Esophagus muscularis mucosa (tissue), 4 donors: Measurements from ENCODE around the gene LRP2. TPM values are rescaled to one million over a fixed set of nuclear protein-coding genes. Genes with fewer than 3 reads are reported as not detected.
"Not testable (repeated sequence)": the region's sequence is repeated elsewhere in the genome, so short reads cannot be mapped to it uniquely, and the experiment has no call there.

Experiments
- DNase-seq: peaks from one replicate; pipeline ENCODE4 v3.0.0-alpha.2; 2017; ENCODE audit errors: extremely low spot score
- H3K27ac ChIP-seq, 4 donors: fragments of 200-600 bp; sonication (generic); replicated peaks in 1 of 4; 1 replicate in 3 of 4; 2 replicates in 1 of 4; pipeline ENCODE4 v1.5.1; 2016 to 2019; ENCODE audit warnings: mild to moderate bottlenecking in 1 of 4
- H3K27me3 ChIP-seq, 4 donors: fragments of 200-600 bp; sonication (generic); one replicate each; pipeline versions ENCODE4 v1.5.1 to v1.6.0; 2016 to 2019
- H3K36me3 ChIP-seq, 4 donors: fragments of 200-600 bp; sonication (generic); one replicate each; pipeline ENCODE4 v1.5.1; 2016 to 2019
- H3K4me1 ChIP-seq, 4 donors: fragments of 200-600 bp; sonication (generic); one replicate each; pipeline ENCODE4 v1.5.1; 2016 to 2019
- H3K4me3 ChIP-seq, 4 donors: fragments of 200-600 bp; sonication (generic); 1 replicate in 2 of 4; 2 replicates in 2 of 4; pipeline ENCODE4 v1.5.1; 2016 to 2019; ENCODE audit warnings: mild to moderate bottlenecking in 4 of 4, moderate library complexity in 1 of 4
- H3K9me3 ChIP-seq, 4 donors: fragments of 200-600 bp; sonication (generic); 1 replicate in 3 of 4; 2 replicates in 1 of 4; pipeline ENCODE4 v1.5.1; 2016 to 2019
- CTCF ChIP-seq, 3 experiments: fragments of 200-600 bp in 2 of 3; fragments of 450-650 bp in 1 of 3; sonication (generic) in 2 of 3; IDR thresholded peaks; one replicate each; pipeline ENCODE4 v1.5.1; 2017 to 2019; ENCODE audit warnings: antibody characterized with exemption in 3 of 3, mild to moderate bottlenecking in 2 of 3, moderate library complexity in 1 of 3
- EP300 ChIP-seq: sonication (generic); formaldehyde crosslinking; IDR thresholded peaks from one replicate; pipeline ENCODE4 v1.6.1; 2017; ENCODE audit warnings: antibody characterized with exemption
- POLR2A ChIP-seq: fragments of 450-650 bp; IDR thresholded peaks from one replicate; pipeline ENCODE4 v1.6.1; 2017; ENCODE audit warnings: antibody characterized with exemption, moderate library complexity, mild to moderate bottlenecking, low read depth
- POLR2AphosphoS5 ChIP-seq, 2 donors: sonication (generic); formaldehyde crosslinking; IDR thresholded peaks; one replicate each; pipeline ENCODE4 v1.6.1; 2017; ENCODE audit warnings: antibody characterized with exemption in 2 of 2
- WGBS: methylation state at CpG from one replicate; pipeline ENCODE4 v1.1.5; 2018; 5-methylcytosine and 5-hydroxymethylcytosine counted together
- intact Hi-C: fragments of 100-400 bp; cut with DNase I; formaldehyde crosslinking; loops from one replicate; pipeline ENCODE4 v1.15.1; 2023
- total RNA-seq, 4 donors: library from RNA; depleted of rRNA; stranded (reverse); fragments of >200 nt; gene quantifications; one replicate each; pipeline versions ENCODE4 v1.1.0 to v1.2.1, GENCODE V29; 2016

The LRP2 gene
- total RNA-seq, 4 donors from 2014 or later, result not detected

DNA sequence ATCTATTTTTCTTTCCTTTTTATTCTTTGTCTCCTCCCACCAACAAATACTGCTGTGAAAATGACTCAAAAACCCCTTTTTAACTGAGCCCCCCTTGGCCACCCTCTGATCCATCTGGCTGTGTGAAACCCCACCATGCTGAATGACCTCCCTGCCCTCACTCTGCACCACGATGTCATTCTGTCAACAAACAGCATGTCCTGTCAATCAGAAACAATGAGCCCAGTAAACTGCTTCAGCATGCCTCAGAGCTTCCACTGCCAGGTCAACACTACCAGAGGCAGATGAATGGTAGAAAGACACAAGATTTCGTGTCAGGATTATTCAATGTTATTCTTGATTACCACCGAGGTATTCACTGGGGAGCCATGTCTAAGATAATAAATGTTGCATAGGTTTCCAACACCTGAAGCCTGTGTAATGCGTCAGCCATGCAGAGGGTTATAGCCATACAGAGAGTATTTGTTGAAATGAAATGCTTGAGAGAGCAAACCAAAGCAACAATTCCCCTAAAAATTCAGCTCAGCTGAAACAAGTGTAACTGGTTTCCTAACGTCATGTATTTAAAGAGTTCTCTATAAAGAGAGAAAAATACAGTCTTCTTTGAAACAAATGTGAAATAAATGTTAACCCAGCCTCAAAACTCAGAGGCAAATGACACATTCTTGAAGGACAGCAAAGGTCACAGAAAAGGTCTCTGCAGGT is 76.7 kb downstream of the LRP2 start:
- 47% methylated on average over 5 of the region's 5 CpGs for WGBS
- DNase-seq, result no peak
- no peaks in the 10 kb centered on the region for H3K36me3 ChIP-seq
- intact Hi-C loops, result no loop called here
- H3K27me3 ChIP-seq, result peaks cover 0 to 6% (median 0%) of the 10 kb centered on the region in 4 donors
- no peaks in the 10 kb centered on the region for H3K9me3 ChIP-seq
- H3K4me3 ChIP-seq, result no peak overlapping the region
- H3K4me1 ChIP-seq, result no peaks in the 10 kb centered on the region
- H3K27ac ChIP-seq, result no peak overlapping the region
- TF ChIP-seq POLR2AphosphoS5 (IDR thresholded peaks at IDR 0.05) (no peak), POLR2A (no peak), CTCF (IDR thresholded peaks at IDR 0.05) (no peak), EP300 (no peak)

- no peak for DNase-seq
- TF ChIP-seq POLR2AphosphoS5 (IDR thresholded peaks at IDR 0.05), result no peak
- TF ChIP-seq EP300, result no peak
- no peak for TF ChIP-seq POLR2A
- TF ChIP-seq CTCF (IDR thresholded peaks at IDR 0.05), result no peak
- intact Hi-C loops, result no loop called here
- Histone ChIP-seq H3K9me3 (no peaks in the 10 kb centered on the region), H3K4me3 (no peak overlapping the region), H3K36me3 (no peaks in the 10 kb centered on the region), H3K27ac (no peak overlapping the region), H3K27me3 (peaks cover 0 to 6% (median 0%) of the 10 kb centered on the region in 4 donors), H3K4me1 (no peaks in the 10 kb centered on the region)
- WGBS, result 92% methylated on average over 4 of the region's 4 CpGs
These were observed 81.8 kb downstream of the LRP2 start for GRCh38 chr2:169280502-169280901.

DNA sequence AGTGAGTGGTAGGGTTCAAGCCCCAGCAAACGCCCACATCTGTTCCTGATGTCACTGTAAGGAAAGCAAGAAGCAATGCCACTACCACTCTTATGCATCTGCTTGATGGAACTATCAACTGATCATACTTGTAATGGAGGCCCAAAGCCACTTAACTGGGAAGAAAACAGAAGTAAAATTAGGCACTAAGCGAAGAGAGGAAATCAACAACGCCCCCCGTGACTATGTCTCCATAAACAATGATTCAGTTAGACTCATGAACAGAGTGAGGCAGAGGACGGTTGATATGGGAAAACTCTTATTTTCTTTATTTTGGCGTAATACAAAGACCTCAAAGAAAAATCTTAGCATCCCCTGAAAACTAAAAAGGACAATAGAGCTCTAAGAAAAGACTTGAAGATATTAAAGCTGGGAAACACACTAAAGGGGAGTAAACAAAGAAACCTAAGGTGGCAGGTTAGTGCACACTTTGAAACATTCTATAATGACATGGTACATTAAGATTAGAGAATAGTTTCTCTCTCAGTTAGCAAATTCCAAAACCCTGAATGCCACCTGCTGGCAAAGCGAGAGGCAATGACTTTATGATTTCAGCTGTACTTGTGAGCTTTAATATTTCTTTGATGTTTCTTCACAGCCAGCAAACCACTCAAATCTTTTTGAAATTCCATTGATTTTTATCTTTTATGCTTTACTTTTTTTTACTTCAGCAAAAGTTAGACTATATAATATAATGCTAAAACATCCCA is 86.5 kb downstream of the LRP2 start:
- Histone ChIP-seq H3K27ac (no peak overlapping the region), H3K36me3 (no peaks in the 10 kb centered on the region), H3K4me1 (no peaks in the 10 kb centered on the region), H3K9me3 (no peaks in the 10 kb centered on the region), H3K4me3 (no peak overlapping the region), H3K27me3 (no peaks in the 10 kb centered on the region)
- intact Hi-C loops, result loop anchor here (10.0 kb wide), 1 partner anchor 171 kb away; no protein-coding TSS in a partner anchor
- no peak for DNase-seq
- no peak for TF ChIP-seq POLR2A
- peak in 1 of 3 experiments; percentile 20 for TF ChIP-seq CTCF (IDR thresholded peaks at IDR 0.05)
- WGBS, result 77% methylated on average over 7 of the region's 7 CpGs

- no peaks in the 10 kb centered on the region for H3K9me3 ChIP-seq
- H3K4me1 ChIP-seq, result no peaks in the 10 kb centered on the region
- 60% methylated on average over 4 of the region's 4 CpGs for WGBS
- H3K4me3 ChIP-seq, result no peak overlapping the region
- intact Hi-C loops, result loop anchor here (10.0 kb wide), 1 partner anchor 167 kb away; no protein-coding TSS in a partner anchor
- H3K36me3 ChIP-seq, result no peaks in the 10 kb centered on the region
- H3K27me3 ChIP-seq, result no peaks in the 10 kb centered on the region
- TF ChIP-seq EP300 (no peak), POLR2AphosphoS5 (IDR thresholded peaks at IDR 0.05) (no peak), CTCF (IDR thresholded peaks at IDR 0.05) (no peak)
- H3K27ac ChIP-seq, result no peak overlapping the region
- no peak for DNase-seq
These were observed 90.3 kb downstream of the LRP2 start for GRCh38 chr2:169272010-169272409.

DNA sequence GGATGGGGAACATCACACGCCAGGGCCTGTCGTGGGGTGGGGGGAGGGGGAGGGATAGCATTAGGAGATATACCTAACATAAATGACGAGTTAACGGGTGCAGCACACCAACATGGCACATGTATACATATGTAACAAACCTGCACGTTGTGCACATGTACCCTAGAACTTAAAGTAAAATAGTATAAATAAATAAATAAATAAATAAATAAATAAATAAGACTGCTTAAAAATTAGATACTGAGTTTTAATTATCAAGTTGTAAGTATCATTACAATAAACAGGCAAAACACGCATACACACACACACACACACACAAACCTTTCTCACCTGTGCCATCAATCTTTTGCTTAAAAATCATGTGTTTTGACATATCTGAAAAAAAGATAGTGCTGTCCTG is 91.8 kb downstream of the LRP2 start:
- not testable (repeated sequence) for H3K4me1 ChIP-seq, H3K27me3 ChIP-seq, DNase-seq, H3K9me3 ChIP-seq, H3K4me3 ChIP-seq, H3K36me3 ChIP-seq, H3K27ac ChIP-seq
- 91% methylated on average over 6 of the region's 6 CpGs for WGBS
- intact Hi-C loops, result loop anchor here (10.0 kb wide), 1 partner anchor 166 kb away; no protein-coding TSS in a partner anchor
